ENCODE measurements around the gene OR2A5. TPM values are rescaled to one million over a fixed set of nuclear protein-coding genes. Genes with fewer than 3 reads are reported as not detected.
"Not testable (repeated sequence)": the region's sequence is repeated elsewhere in the genome, so short reads cannot be mapped to it uniquely, and the experiment has no call there.

The OR2A5 gene, protein sequence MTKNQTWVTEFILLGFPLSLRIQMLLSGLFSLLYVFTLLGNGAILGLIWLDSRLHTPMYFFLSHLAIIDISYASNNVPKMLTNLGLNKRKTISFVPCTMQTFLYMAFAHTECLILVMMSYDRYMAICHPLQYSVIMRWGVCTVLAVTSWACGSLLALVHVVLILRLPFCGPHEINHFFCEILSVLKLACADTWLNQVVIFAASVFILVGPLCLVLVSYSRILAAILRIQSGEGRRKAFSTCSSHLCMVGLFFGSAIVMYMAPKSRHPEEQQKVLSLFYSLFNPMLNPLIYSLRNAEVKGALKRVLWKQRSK
- total RNA-seq (not detected), polyA plus RNA-seq (under 1 TPM in 1 of 3 donors, not detected in 2; 0.05 TPM), total RNA-seq (0 reads per million in 6 experiments)

DNA sequence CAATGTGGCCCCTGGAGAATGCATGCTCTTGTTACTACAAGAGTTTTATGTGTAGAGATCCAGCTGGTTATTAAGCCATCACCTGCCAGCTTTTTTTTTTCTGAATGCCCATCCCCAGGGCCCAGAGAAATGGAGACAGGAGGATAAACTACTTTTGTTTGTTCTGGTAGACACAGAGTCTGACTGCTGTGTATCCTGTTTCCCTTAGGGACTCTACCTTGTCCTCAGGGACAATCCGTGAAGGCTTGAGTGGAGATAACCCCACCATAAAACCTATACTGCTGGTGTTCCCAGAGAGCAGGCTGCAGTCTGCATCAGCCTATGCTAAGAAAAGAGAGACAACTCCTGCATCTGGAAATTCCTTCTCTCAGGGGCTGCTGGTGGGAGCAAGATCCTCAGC lies at the start of gene OR2A5:
TSS of gene OR2A5 (plus strand) at position 301 of the 400 bp plus-strand sequence. CDS start 1,454 bp downstream, outside the sequence.
- ATAC-seq (no peak), DNase-seq (no peak)
- peaks cover 0 to 2% (median 0%) of the 10 kb centered on the region in 9 donors for H3K9me3 Mint-ChIP-seq
- H3K36me3 Mint-ChIP-seq, result no peaks in the 10 kb centered on the region
- no peaks in the 10 kb centered on the region for H3K4me1 Mint-ChIP-seq
- POLR2A ChIA-PET, result no interaction called here
- H3K4me3 Mint-ChIP-seq, result no peak within 1 kb of the TSS
- H3K27ac Mint-ChIP-seq, result no peak within 1 kb of the TSS
- H3K27me3 Mint-ChIP-seq, result peaks cover 0 to 26% (median 12%) of the 10 kb centered on the region in 5 donors

DNA sequence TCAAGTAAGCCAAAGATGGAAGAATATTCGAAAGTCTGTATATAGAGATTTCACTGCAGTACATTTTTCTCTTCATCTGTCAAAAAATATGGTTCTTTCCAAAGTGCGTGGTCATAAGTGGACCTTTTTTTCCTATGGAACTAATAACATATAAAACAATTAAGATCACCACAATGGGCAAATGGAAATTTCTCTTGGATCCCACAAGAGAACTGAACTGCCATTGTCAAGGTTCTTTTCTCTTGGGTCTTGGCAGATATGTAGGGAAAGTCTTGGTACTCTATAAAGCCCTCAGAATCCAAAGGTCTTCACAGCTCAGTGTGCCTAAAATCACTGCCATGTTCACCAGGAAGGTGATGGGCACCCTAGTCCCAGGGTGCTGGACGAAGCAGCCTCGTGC lies 48.7 kb upstream of the OR2A5 start, which contains the start of gene OR6B1:
TSS of gene OR6B1 (plus strand) at position 301 of the 400 bp plus-strand sequence. CDS start 3,677 bp downstream, outside the sequence.
- Mint-ChIP-seq H3K36me3 (no peaks in the 10 kb centered on the region), H3K27ac (no peak within 1 kb of the TSS), H3K9me3 (peaks cover 0 to 2% (median 0%) of the 10 kb centered on the region in 9 donors), H3K4me3 (no peak within 1 kb of the TSS), H3K4me1 (no peaks in the 10 kb centered on the region), H3K27me3 (peaks cover 2 to 19% (median 8%) of the 10 kb centered on the region in 5 donors)
- POLR2A ChIA-PET, result no interaction called here
- no peak for DNase-seq
- ATAC-seq, result no peak

DNA sequence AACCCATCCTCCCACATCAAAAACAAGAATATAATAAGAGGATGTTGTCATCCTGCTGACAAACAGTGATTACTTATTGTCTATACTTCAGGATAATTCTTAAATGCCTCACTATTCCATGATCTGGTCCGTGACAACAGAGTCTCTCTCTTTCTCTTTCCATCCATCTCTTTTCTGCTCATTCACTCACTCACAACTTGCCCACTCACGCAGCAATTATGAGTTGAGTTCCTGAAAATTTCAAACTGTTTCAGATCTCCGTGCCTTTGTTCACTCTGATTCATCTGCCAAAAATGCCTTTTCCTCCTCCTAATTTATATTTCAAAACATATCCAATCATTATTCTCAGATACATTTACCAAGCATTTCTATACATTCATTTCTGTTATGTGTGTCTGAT lies 47.2 kb upstream of the OR2A5 start:
- no peak for DNase-seq
- Mint-ChIP-seq H3K9me3 (no peaks in the 10 kb centered on the region), H3K4me3 (no peak overlapping the region), H3K27ac (no peak overlapping the region), H3K27me3 (peaks cover 3 to 19% (median 8%) of the 10 kb centered on the region in 5 donors), H3K4me1 (no peaks in the 10 kb centered on the region), H3K36me3 (no peaks in the 10 kb centered on the region)
- POLR2A ChIA-PET, result no interaction called here
- ATAC-seq, result no peak

DNA sequence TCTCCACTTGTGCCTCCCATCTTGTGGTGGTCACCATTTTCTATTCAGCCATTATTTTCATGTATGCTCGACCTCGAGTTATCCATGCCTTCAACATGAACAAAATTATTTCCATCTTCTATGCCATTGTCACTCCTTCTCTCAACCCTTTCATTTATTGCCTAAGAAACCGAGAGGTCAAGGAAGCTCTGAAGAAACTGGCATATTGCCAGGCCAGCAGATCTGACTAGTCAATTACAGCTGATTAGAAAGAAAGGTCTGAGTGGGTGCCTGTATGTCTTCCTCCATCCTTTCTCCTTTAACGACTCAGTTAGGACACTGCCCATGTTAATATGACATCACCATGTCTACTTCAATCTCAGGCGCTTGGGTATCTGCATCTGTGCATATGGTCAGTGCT lies 44.0 kb upstream of the OR2A5 start:
- Mint-ChIP-seq H3K4me3 (no peak overlapping the region), H3K27ac (no peak overlapping the region), H3K27me3 (peaks cover 8 to 21% (median 12%) of the 10 kb centered on the region in 5 donors), H3K4me1 (no peaks in the 10 kb centered on the region), H3K36me3 (peaks cover 0 to 15% (median 2%) of the 10 kb centered on the region in 3 donors), H3K9me3 (peaks cover 0 to 20% (median 13%) of the 10 kb centered on the region in 9 donors)
- ATAC-seq, result no peak
- no peak for DNase-seq
- POLR2A ChIA-PET, result no interaction called here

DNA sequence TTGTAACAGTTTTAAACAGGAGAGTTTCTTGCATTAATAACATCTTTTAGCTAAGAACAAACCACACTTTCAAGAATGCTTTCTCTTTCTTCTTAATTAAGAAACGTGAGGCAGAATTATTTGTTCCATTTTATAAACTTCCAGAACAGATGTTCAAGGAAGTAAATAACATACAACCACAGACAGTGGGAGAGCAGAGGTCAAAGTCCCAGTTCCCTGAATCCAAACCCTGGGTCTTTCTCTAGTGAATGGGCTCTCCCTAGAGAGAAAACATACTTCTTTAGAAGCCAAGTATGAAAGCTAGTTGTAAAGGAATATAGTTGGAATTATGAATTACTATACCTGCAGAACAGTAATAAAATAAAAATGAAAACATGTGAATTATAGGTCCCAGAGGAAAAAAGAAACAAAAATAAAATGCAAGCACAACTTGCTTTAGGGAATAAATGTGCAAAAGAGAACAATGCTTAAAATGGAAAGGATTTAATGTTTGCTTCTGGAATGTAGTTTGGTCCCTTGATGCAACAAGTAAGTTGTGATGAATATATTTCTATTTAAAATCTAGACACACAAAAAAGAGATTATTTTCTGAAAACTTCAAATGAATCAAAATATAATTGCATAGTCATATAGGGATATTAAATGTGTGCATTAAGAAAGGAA lies 42.6 kb upstream of the OR2A5 start:
- ATAC-seq (no peak), DNase-seq (no peak)
- H3K27me3 Mint-ChIP-seq, result peaks cover 11 to 23% (median 13%) of the 10 kb centered on the region in 5 donors
- H3K36me3 Mint-ChIP-seq, result peaks cover 0 to 15% (median 3%) of the 10 kb centered on the region in 3 donors
- H3K27ac Mint-ChIP-seq, result peak overlapping the region in 1 of 10 donors; percentile 61
- H3K4me1 Mint-ChIP-seq, result no peaks in the 10 kb centered on the region
- no peak overlapping the region for H3K4me3 Mint-ChIP-seq
- POLR2A ChIA-PET, result no interaction called here
- peaks cover 0 to 31% (median 19%) of the 10 kb centered on the region in 9 donors for H3K9me3 Mint-ChIP-seq

DNA sequence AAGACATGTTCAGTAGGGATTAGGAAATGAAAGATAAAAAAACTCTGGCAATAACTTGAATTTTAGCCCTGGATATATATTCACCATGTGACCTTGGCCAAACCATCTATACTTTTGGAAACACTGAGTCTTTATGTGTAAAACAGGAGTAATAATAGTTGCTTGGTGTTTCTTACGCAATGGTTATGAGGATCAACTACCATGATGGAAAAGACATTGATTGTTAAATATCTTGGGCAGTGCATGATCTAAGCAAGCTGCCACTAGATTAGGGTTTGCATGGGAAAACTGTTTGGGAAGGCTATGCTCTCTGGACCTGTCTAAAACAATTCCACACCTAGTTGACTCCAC lies 42.1 kb upstream of the OR2A5 start:
- Mint-ChIP-seq H3K4me1 (no peaks in the 10 kb centered on the region), H3K9me3 (peaks cover 0 to 31% (median 19%) of the 10 kb centered on the region in 9 donors), H3K4me3 (no peak overlapping the region), H3K27me3 (peaks cover 11 to 28% (median 15%) of the 10 kb centered on the region in 5 donors), H3K36me3 (peaks cover 0 to 15% (median 4%) of the 10 kb centered on the region in 3 donors), H3K27ac (no peak overlapping the region)
- POLR2A ChIA-PET, result no interaction called here
- ATAC-seq (no peak), DNase-seq (no peak)

DNA sequence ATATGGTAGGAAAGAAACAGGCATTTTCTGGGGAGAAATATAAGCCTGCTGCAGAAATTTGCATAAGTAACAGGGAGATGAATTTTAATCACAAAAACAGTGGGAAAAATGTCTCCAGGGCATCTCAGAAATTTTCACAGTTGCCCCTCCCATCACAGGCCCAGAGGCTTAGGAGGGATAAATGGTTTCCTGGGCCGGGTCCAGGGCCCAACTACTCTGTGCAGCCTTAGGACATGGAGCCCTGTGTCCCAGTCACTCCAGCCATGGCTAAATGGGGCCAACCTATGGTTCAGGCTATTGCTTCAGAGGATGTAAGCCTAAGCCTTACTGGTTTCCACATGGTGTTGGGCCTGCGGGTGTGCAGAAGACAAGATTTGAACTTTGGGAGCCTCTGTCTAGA lies 39.4 kb upstream of the OR2A5 start:
- Mint-ChIP-seq H3K36me3 (peaks cover 0 to 15% (median 4%) of the 10 kb centered on the region in 3 donors), H3K27ac (no peak overlapping the region), H3K27me3 (peaks cover 9 to 25% (median 20%) of the 10 kb centered on the region in 5 donors), H3K4me1 (no peaks in the 10 kb centered on the region), H3K4me3 (no peak overlapping the region), H3K9me3 (peaks cover 0 to 31% (median 19%) of the 10 kb centered on the region in 9 donors)
- POLR2A ChIA-PET, result no interaction called here
- ATAC-seq (no peak), DNase-seq (no peak)

DNA sequence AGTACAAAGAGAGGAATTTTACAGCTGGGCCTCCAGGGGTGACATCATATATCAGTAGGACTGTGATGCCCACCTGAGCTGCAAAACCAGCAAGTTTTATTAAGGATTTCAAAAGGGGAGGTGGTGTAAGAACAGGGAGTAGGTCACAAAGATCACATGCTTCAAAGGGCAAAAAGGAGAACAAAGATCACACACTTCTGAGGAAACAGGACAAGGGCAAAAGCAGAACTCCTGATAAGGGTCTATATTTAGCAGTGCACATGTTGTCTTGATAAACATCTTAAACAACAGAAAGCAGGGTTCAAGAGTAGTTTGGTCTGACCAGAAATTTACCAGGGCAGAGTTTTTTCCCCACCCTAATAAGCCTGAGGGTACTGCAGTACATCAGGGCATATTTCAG lies 38.7 kb upstream of the OR2A5 start:
- H3K4me3 Mint-ChIP-seq, H3K27ac Mint-ChIP-seq, H3K4me1 Mint-ChIP-seq, POLR2A ChIA-PET, ATAC-seq, DNase-seq: not testable (repeated sequence)
- peaks cover 0 to 15% (median 4%) of the 10 kb centered on the region in 3 donors for H3K36me3 Mint-ChIP-seq
- peaks cover 7 to 26% (median 17%) of the 10 kb centered on the region in 5 donors for H3K27me3 Mint-ChIP-seq
- H3K9me3 Mint-ChIP-seq, result peaks cover 0 to 31% (median 19%) of the 10 kb centered on the region in 9 donors

DNA sequence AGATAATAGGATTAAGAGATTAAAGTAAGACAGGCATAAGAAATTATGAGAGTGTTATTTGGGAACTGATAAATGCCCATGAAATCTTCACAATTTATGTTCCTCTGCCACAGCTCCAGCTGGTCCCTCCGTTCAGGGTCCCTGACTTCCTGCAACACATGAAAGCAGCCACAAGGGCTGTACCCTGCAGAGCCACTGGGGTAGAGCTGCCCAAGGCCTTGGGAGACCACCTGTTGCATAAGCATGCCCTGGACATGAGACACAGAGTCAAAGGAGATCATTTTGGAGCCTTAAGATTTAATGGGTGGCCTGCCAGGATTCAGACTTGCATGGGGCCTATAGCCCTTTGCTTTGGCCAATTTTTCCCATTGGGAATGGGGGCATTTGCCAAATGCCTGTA lies 37.9 kb upstream of the OR2A5 start:
- Mint-ChIP-seq H3K36me3 (peaks cover 0 to 15% (median 4%) of the 10 kb centered on the region in 3 donors), H3K27me3 (peaks cover 4 to 28% (median 17%) of the 10 kb centered on the region in 5 donors), H3K9me3 (peaks cover 0 to 31% (median 19%) of the 10 kb centered on the region in 9 donors)
- H3K4me3 Mint-ChIP-seq, DNase-seq, H3K27ac Mint-ChIP-seq, POLR2A ChIA-PET, ATAC-seq, H3K4me1 Mint-ChIP-seq: not testable (repeated sequence)

DNA sequence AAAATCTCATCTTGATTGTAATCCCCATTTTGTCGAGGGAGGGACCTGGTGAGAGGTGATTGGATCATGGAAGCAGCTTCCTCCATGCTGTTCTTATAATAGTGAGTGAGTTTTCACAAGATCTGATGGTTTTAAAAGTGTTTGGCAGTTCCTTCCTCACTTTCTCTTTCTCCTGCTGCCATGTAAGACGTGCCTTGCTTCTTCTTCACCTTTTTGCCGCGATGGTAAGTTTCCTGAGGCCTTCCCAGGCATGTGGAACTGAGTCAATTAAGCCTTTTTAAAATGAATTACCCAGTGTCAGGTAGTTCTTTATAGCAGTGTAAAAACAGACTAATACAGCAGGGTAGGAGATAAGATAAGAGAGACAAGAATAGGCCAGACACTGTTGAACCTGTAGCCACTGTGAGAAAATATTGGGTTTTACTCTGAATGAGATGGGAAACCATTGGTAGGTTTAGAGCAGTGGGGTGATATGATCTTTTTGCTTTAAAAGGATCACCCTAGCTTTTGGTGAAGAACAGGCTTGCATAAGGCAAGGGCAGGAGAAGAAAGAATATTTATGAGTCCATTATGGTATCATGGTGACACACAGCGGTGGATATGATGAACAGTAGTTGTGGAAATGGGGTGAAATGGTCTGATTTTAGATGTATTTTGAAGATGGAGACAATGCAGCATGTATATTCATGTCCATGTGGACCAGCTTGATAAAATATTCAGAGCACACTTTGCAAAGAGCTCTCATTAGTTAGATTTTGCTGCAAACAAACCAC lies 37.1 kb upstream of the OR2A5 start:
- H3K27me3 Mint-ChIP-seq, result peaks cover 4 to 28% (median 17%) of the 10 kb centered on the region in 5 donors
- no peaks in the 10 kb centered on the region for H3K4me1 Mint-ChIP-seq
- H3K36me3 Mint-ChIP-seq, result peaks cover 0 to 15% (median 4%) of the 10 kb centered on the region in 3 donors
- POLR2A ChIA-PET, result no interaction called here
- H3K27ac Mint-ChIP-seq, result no peak overlapping the region
- H3K9me3 Mint-ChIP-seq, result peaks cover 0 to 31% (median 19%) of the 10 kb centered on the region in 9 donors
- ATAC-seq (no peak), DNase-seq (no peak)
- H3K4me3 Mint-ChIP-seq, result no peak overlapping the region

DNA sequence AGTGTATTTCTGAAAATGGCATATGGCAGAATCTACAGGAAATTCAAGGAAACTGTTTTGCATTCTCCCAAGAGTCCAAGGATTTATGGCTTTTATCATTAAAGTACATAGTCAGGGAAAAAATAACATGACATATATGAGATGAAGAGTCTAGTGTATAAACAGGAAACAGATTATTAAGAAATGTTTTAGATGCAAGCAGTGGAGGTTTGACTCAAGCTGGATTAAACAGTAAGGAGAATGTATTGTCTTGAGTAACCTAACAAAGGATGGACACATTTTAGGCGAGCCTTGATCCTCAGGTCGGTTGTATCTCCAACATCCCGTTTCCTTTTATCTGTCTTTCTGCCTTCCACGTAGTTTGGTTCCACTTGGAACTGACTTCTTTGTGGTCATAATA lies 30.7 kb upstream of the OR2A5 start:
- Mint-ChIP-seq H3K9me3 (peaks cover 0 to 7% (median 0%) of the 10 kb centered on the region in 9 donors), H3K36me3 (no peaks in the 10 kb centered on the region), H3K4me1 (no peaks in the 10 kb centered on the region), H3K27me3 (peaks cover 0 to 9% (median 3%) of the 10 kb centered on the region in 5 donors), H3K4me3 (no peak overlapping the region), H3K27ac (no peak overlapping the region)
- no peak for DNase-seq
- POLR2A ChIA-PET, result no interaction called here
- ATAC-seq, result no peak

DNA sequence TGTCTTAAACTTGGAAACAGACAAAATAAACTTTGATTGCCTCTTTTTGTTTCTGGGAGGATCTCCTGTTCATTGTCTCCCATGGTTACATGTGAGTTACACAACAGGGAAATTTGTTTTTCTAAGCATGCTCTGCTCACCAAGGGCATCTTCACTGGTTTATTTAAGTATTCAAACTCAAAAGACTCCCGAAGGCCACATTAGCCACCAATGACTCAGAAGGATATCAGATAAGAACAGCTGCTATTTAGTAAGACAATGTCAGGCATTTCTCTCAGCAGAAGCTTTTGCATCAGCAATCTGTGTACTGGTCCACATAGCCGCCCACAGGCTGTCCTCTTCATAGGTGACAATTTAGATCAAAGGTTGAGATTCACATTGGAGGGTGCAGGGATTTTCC lies 29.3 kb upstream of the OR2A5 start:
- no peaks in the 10 kb centered on the region for H3K4me1 Mint-ChIP-seq
- no peak overlapping the region for H3K27ac Mint-ChIP-seq

More for the DNA sequence above, 29.3 kb upstream of the OR2A5 start:
- Mint-ChIP-seq H3K4me3 (no peak overlapping the region), H3K27me3 (peaks cover 0 to 9% (median 0%) of the 10 kb centered on the region in 5 donors), H3K36me3 (no peaks in the 10 kb centered on the region), H3K9me3 (peaks cover 0 to 7% (median 0%) of the 10 kb centered on the region in 9 donors)
- POLR2A ChIA-PET, result interaction anchor here (0.7 kb wide), 1 partner anchor 1666 kb away, joined by 3 read pairs; no protein-coding TSS in a partner anchor
- ATAC-seq, result no peak
- DNase-seq, result no peak
